Kidney epithelial cell (primary cell): Measurements from ENCODE around the gene ZFHX3. TPM values are rescaled to one million over a fixed set of nuclear protein-coding genes. Genes with fewer than 3 reads are reported as not detected.

Experiments used
- DNase-seq: peaks from one replicate; pipeline ENCODE4 v3.0.0-alpha.2; 2010; ENCODE audit warnings: low read depth
- H3K27me3 ChIP-seq: 2 replicates; pipeline ENCODE4 v1.6.0; 2011; ENCODE audit warnings: low read length; ENCODE audit not compliant: control insufficient read depth, insufficient read depth
- H3K36me3 ChIP-seq: 2 replicates; pipeline ENCODE4 v1.5.1; 2011; ENCODE audit warnings: low read length; ENCODE audit not compliant: control insufficient read depth, insufficient read depth
- H3K4me3 ChIP-seq: 2 replicates; pipeline ENCODE4 v1.5.1; 2011; ENCODE audit warnings: low read depth, mild to moderate bottlenecking, control low read depth, low read length
- CTCF ChIP-seq: IDR thresholded peaks from 2 replicates; pipeline ENCODE4 v1.5.1; 2011; ENCODE audit warnings: mild to moderate bottlenecking, moderate library complexity, low read length, control low read depth, inconsistent platforms; ENCODE audit not compliant: insufficient read depth, poor library complexity, severe bottlenecking
- total RNA-seq: library from RNA; depleted of rRNA; stranded (reverse); fragments of >200 nt; gene quantifications from 2 replicates; pipeline ENCODE4 v1.2.3, GENCODE V29; 2015

ZFHX3 gene
- total RNA-seq, 1 donor from 2014 or later = 19.9 TPM

- Histone ChIP-seq H3K4me3 (no peak overlapping the region), H3K27me3 (no peaks in the 10 kb centered on the region), H3K36me3 (no peaks in the 10 kb centered on the region)
- no peak for TF ChIP-seq CTCF
- DNase-seq = no peak
Observed at GRCh38 chr16:72876981-72877373, 171.0 kb downstream of the ZFHX3 start.

GRCh38 chr16:72876221-72876620 is 171.7 kb downstream of the ZFHX3 start:
- Histone ChIP-seq H3K36me3 (no peaks in the 10 kb centered on the region), H3K27me3 (no peaks in the 10 kb centered on the region), H3K4me3 (no peak overlapping the region)
- TF ChIP-seq CTCF = no peak
- peak; percentile 14 for DNase-seq

GRCh38 chr16:72875291-72876031 is 172.5 kb downstream of the ZFHX3 start:
- no peak for TF ChIP-seq CTCF
- H3K27me3 ChIP-seq = no peaks in the 10 kb centered on the region
- no peak overlapping the region for H3K4me3 ChIP-seq
- H3K36me3 ChIP-seq = no peaks in the 10 kb centered on the region
- DNase-seq = no peak

- no peaks in the 10 kb centered on the region for H3K36me3 ChIP-seq
- no peaks in the 10 kb centered on the region for H3K27me3 ChIP-seq
- no peak for DNase-seq
- TF ChIP-seq CTCF = no peak
- no peak overlapping the region for H3K4me3 ChIP-seq
Observed at GRCh38 chr16:72873853-72874252, 174.1 kb downstream of the ZFHX3 start.

- no peaks in the 10 kb centered on the region for H3K27me3 ChIP-seq
- no peak for TF ChIP-seq CTCF
- no peak overlapping the region for H3K4me3 ChIP-seq
- DNase-seq = no peak
- H3K36me3 ChIP-seq = no peaks in the 10 kb centered on the region
Observed at GRCh38 chr16:72873044-72873443, 174.9 kb downstream of the ZFHX3 start.

- H3K4me3 ChIP-seq = no peak overlapping the region
- DNase-seq = no peak
- no peak for TF ChIP-seq CTCF
- no peaks in the 10 kb centered on the region for H3K36me3 ChIP-seq
- H3K27me3 ChIP-seq = no peaks in the 10 kb centered on the region
Observed at GRCh38 chr16:72865835-72866234, 182.1 kb downstream of the ZFHX3 start.
